Measurements from ENCODE around the gene KLHL22.
A peak's percentile ranks its signal among the peaks of the same experiment; 100 is the strongest.
"Not testable (repeated sequence)": the region's sequence is repeated elsewhere in the genome, so short reads cannot be mapped to it uniquely, and the experiment has no call there.

KLHL22 gene

GRCh38 chr22:20455709-20456063 is 39.9 kb downstream of the KLHL22 start:
- no peaks in the 10 kb centered on the region for H3K9me3 ChIP-seq (ENCODE audit: insufficient read depth, low read depth, low read length)
- TF ChIP-seq EZH2phosphoT487 (IDR thresholded peaks at IDR 0.05; ENCODE audit: borderline replicate concordance) (no peak), CTCF (conservative IDR thresholded peaks at IDR 0.05; ENCODE audit: low read length) (no peak)
- H3K9me2 ChIP-seq (replicated peaks; ENCODE audit: low read depth, low read length): no peaks in the 10 kb centered on the region
- H4K20me1 ChIP-seq (ENCODE audit: insufficient read depth, low read length, poor library complexity, severe bottlenecking): no peaks in the 10 kb centered on the region
- H3F3A ChIP-seq (ENCODE audit: low read depth): no peaks in the 10 kb centered on the region
- H3K9ac ChIP-seq (ENCODE audit: low read depth, low read length, poor library complexity, severe bottlenecking): peak overlapping the region; percentile 23
- H3K4me2 ChIP-seq (ENCODE audit: low read depth, low read length, poor library complexity, severe bottlenecking): peak overlapping the region; percentile 43
- H3K36me3 ChIP-seq (ENCODE audit: insufficient read depth, low read length): no peaks in the 10 kb centered on the region; the same call in 1 of the 2 replicates
- peak overlapping the region; percentile 64 for H2AFZ ChIP-seq (ENCODE audit: low read length)
- no peaks in the 10 kb centered on the region for H3K27me3 ChIP-seq (ENCODE audit: insufficient read depth, low read length, poor library complexity, severe bottlenecking)
- H3K4me1 ChIP-seq (ENCODE audit: insufficient read depth, low read length, poor library complexity, severe bottlenecking): peaks cover 10% of the 10 kb centered on the region
- H3K4me3 ChIP-seq (ENCODE audit: low read length, poor library complexity, severe bottlenecking): peak overlapping the region; percentile 32
- H3K79me2 ChIP-seq (ENCODE audit: insufficient read depth, low read length): no peaks in the 10 kb centered on the region

- no peaks in the 10 kb centered on the region; the same call in 1 of the 2 replicates for H3K36me3 ChIP-seq (ENCODE audit: insufficient read depth, low read length)
Measured at GRCh38 chr22:20453222-20453621, 42.4 kb downstream of the KLHL22 start.

GRCh38 chr22:20451920-20452319 is 43.7 kb downstream of the KLHL22 start:
- H3K4me1 ChIP-seq (ENCODE audit: insufficient read depth, low read length, poor library complexity, severe bottlenecking): peaks cover 10% of the 10 kb centered on the region
- H3K9me2 ChIP-seq (replicated peaks; ENCODE audit: low read depth, low read length): no peaks in the 10 kb centered on the region
- H3K79me2 ChIP-seq (ENCODE audit: insufficient read depth, low read length): no peaks in the 10 kb centered on the region
- H3K36me3 ChIP-seq (ENCODE audit: insufficient read depth, low read length): no peaks in the 10 kb centered on the region
- no peaks in the 10 kb centered on the region for H3K27me3 ChIP-seq (ENCODE audit: insufficient read depth, low read length, poor library complexity, severe bottlenecking)
- H2AFZ ChIP-seq (ENCODE audit: low read length): no peak overlapping the region
- no peak overlapping the region for H3K9ac ChIP-seq (ENCODE audit: low read depth, low read length, poor library complexity, severe bottlenecking)
- H3K4me2 ChIP-seq (ENCODE audit: low read depth, low read length, poor library complexity, severe bottlenecking): no peak overlapping the region
- no peaks in the 10 kb centered on the region for H3F3A ChIP-seq (ENCODE audit: low read depth)
- TF ChIP-seq EZH2phosphoT487 (IDR thresholded peaks at IDR 0.05; ENCODE audit: borderline replicate concordance) (no peak), CTCF (conservative IDR thresholded peaks at IDR 0.05; ENCODE audit: low read length) (no peak)
- H3K9me3 ChIP-seq (ENCODE audit: insufficient read depth, low read depth, low read length): no peaks in the 10 kb centered on the region
- H3K4me3 ChIP-seq (ENCODE audit: low read length, poor library complexity, severe bottlenecking): no peak overlapping the region
- H4K20me1 ChIP-seq (ENCODE audit: insufficient read depth, low read length, poor library complexity, severe bottlenecking): no peaks in the 10 kb centered on the region

More at GRCh38 chr22:20453222-20453621, 42.4 kb downstream of the KLHL22 start:
- no peaks in the 10 kb centered on the region for H4K20me1 ChIP-seq (ENCODE audit: insufficient read depth, low read length, poor library complexity, severe bottlenecking)
- H3F3A ChIP-seq (ENCODE audit: low read depth): no peaks in the 10 kb centered on the region
- no peaks in the 10 kb centered on the region for H3K27me3 ChIP-seq (ENCODE audit: insufficient read depth, low read length, poor library complexity, severe bottlenecking)
- no peak overlapping the region for H3K9ac ChIP-seq (ENCODE audit: low read depth, low read length, poor library complexity, severe bottlenecking)
- peaks cover 10% of the 10 kb centered on the region for H3K4me1 ChIP-seq (ENCODE audit: insufficient read depth, low read length, poor library complexity, severe bottlenecking)
- H3K9me2 ChIP-seq (replicated peaks; ENCODE audit: low read depth, low read length): no peaks in the 10 kb centered on the region
- H2AFZ ChIP-seq (ENCODE audit: low read length): no peak overlapping the region
- H3K9me3 ChIP-seq (ENCODE audit: insufficient read depth, low read depth, low read length): no peaks in the 10 kb centered on the region
- H3K4me3 ChIP-seq (ENCODE audit: low read length, poor library complexity, severe bottlenecking): no peak overlapping the region
- TF ChIP-seq EZH2phosphoT487 (IDR thresholded peaks at IDR 0.05; ENCODE audit: borderline replicate concordance) (no peak), CTCF (conservative IDR thresholded peaks at IDR 0.05; ENCODE audit: low read length) (no peak)
- H3K4me2 ChIP-seq (ENCODE audit: low read depth, low read length, poor library complexity, severe bottlenecking): no peak overlapping the region
- no peaks in the 10 kb centered on the region for H3K79me2 ChIP-seq (ENCODE audit: insufficient read depth, low read length)

GRCh38 chr22:20451129-20451778 is 44.3 kb downstream of the KLHL22 start:
- not testable (repeated sequence) for H3K9me2 ChIP-seq (replicated peaks; ENCODE audit: low read depth, low read length); H3K79me2 ChIP-seq (ENCODE audit: insufficient read depth, low read length); H2AFZ ChIP-seq (ENCODE audit: low read length); H3K9ac ChIP-seq (ENCODE audit: low read depth, low read length, poor library complexity, severe bottlenecking); H3K4me1 ChIP-seq (ENCODE audit: insufficient read depth, low read length, poor library complexity, severe bottlenecking); H3K9me3 ChIP-seq (ENCODE audit: insufficient read depth, low read depth, low read length); H3K36me3 ChIP-seq (ENCODE audit: insufficient read depth, low read length); H3K4me3 ChIP-seq (ENCODE audit: low read length, poor library complexity, severe bottlenecking); H3K27me3 ChIP-seq (ENCODE audit: insufficient read depth, low read length, poor library complexity, severe bottlenecking); H3F3A ChIP-seq (ENCODE audit: low read depth); H3K4me2 ChIP-seq (ENCODE audit: low read depth, low read length, poor library complexity, severe bottlenecking); H4K20me1 ChIP-seq (ENCODE audit: insufficient read depth, low read length, poor library complexity, severe bottlenecking)

Measured in Loucy (cell line).